GM19463 (cell line): ENCODE results near the gene FNDC3B.

ENCODE experiments used
- ATAC-seq: cut with Tn5 transposase; IDR thresholded peaks from one replicate; pipeline ENCODE4 v1.9.1; 2021; ENCODE audit warnings: mild to moderate bottlenecking, moderate library complexity; ENCODE audit not compliant: unreplicated experiment

The FNDC3B gene

DNA sequence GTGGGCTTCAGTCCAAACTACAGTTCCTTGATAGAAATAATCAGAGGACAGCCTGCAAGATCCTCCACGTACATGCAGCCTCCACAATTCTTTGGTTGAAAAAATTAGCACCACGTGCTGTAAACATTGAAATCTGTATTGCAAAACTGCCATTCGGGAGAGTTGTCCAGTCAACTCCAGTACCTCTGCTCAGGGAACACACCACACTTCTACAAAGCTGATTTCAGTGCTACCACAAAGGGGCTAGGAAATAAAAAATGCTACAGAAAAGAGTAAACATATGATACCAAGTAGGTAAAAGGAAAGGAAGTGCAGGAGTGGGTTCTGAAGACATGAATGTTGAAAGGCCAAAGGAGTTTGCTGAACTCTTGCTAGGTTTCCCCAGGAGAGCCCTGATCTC lies 368.5 kb downstream of the FNDC3B start:
- ATAC-seq, result no peak

DNA sequence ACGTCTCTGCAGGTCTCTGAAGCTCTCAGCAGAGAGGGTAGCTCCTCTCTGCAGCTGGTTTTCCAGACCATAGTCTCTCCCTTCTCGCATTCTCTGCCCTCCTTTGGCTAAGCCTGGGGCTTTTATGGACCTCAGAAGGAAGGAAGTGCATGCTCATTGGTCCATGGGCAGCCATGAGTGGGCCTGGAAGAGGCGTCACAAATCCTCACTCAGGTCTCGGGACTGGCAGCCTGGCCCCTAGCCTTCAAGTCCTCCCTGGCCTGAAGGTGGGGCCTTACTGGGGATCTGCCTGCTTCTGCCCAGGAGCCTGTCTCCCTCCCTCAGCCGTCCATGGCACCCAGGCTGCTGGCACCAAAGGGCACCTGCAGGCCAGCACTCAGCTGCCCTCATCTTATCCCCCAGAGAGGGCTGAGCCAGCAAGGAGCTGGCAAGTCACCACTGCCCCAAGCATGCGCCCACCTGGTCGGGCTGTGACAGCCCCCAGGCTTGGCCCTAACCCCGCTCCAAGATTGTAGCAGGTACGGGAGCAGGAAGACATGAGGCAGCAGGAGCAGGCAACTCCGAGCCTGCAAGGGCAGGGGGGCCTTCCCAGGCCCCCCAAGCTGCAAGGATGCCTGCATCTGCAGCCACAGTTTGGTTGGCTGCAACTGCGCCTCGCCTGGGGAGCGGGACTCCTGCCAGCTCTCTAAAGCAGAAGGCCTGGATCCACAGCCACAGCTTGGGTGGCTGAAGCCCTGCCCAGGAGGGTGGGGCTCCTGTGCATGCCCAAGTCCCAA lies 371.5 kb downstream of the FNDC3B start:
- ATAC-seq, result no peak

GRCh38 chr3:172411478-172411947 lies 372.1 kb downstream of the FNDC3B start:
- ATAC-seq, result no peak

- ATAC-seq, result no peak
These were observed 375.9 kb downstream of the FNDC3B start for GRCh38 chr3:172415323-172415722.

GRCh38 chr3:172437713-172438112 lies 398.3 kb downstream of the FNDC3B start:
- ATAC-seq, result no peak

DNA sequence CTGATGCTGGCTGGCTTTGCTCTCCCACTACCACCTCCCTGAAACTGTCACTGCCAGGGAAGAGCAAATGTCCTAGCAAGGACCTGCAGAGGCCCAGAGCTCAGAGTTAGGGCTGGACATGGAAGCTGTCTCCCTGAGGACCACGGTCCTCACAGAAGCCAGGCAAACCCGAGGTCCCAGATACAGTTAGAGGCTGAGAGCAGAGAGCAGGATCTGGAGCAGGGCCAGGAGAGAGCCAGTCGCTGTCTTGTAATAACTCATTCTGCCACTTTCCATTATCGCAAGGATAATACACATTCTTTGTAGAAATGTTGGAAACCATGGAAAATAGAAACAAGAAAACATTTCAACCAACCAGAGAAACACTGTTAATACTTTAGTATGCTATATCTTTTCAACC lies 398.8 kb downstream of the FNDC3B start:
- no peak for ATAC-seq

DNA sequence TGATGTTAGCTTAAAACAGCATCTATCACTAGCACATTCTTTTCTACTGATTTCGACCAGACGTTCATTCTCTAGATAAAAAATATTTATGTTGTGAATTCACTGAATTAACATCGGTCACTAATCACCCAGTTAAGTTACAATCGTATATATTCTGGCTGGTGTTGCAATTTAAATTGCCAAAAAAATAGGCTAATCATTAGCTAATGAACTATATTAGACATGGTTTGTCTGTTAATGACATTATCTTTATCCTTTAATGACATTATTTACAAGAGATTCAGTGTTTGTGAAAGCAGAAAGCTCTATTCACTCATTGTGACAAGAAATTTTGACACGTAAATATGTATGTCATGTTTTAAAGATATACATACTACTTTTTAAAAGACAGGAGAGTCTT lies 402.2 kb downstream of the FNDC3B start:
- no peak for ATAC-seq

GRCh38 chr3:172442606-172443005 lies 403.2 kb downstream of the FNDC3B start:
- ATAC-seq, result no peak

DNA sequence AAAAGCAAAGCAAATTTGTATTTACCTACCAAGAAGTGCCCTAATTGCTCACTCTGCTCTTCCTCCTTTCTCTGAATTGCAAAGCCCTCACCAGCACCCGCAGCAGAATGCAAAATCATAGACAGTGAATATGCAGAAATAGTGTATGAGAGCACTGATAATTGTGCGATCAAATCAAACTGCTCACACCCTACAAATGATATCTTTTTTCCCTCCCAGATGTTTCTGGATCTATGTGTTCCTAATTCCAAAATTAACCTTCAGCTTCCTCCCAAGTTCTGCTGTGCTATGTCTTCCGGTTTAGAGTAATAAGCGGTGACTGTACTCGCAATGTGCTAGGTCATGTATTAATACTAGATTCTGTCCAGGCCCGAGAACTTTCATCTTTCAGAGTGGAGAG lies 405.4 kb downstream of the FNDC3B start:
- no peak for ATAC-seq

GRCh38 chr3:172446198-172446597 lies 406.8 kb downstream of the FNDC3B start:
- ATAC-seq, result no peak

GRCh38 chr3:172447611-172448579 lies 408.5 kb downstream of the FNDC3B start, which contains the start of gene GHSR:
Gene GHSR, minus strand, starts transcription at chr3:172448456. Its CDS starts 43 bp downstream, at chr3:172448413.
- no peak for ATAC-seq

GRCh38 chr3:172448661-172449465 lies 409.5 kb downstream of the FNDC3B start:
- ATAC-seq, result no peak

DNA sequence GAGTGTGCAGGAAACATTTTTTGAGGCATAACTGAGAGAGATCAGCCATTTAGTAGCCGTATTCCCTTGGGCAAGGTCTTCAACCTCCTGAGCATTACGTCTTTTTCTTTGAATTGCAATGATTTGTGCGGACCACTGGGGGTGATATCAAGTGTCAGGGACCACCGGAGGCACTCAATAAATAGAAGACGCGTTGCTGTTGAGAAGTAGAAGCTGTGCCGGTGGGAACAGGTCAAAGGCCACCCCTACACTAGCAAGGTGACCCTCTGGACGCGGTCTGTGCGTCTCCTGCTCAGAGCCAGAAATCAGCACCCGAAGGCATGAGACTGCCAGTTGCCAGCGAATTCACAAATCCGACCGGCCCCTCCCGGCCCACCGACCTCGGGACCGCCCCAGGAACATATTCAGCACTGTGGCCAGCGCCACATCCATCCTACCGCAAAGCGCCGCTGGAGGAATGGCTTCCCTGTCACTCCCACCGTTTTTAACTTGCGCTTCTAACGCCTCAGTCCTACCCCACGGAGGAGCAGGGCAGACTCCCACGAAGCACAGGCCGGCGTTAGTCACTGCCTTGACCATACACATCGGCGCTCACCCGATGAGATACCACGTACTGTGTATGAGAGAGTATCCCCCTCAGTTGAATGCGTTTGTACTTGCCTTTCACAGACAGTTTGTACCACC lies 410.2 kb downstream of the FNDC3B start:
- no peak for ATAC-seq
